PC-3 (cell line): ENCODE results near the gene ZAP70. TPM values are rescaled to one million over a fixed set of nuclear protein-coding genes. Genes with fewer than 3 reads are reported as not detected.

ENCODE experiments used
- ATAC-seq: fragments of 200-7000 bp; cut with Tn5 transposase; 2 replicates; pipeline ENCODE4 v1.9.1; 2020; ENCODE audit warnings: mild to moderate bottlenecking, moderate library complexity
- BruUV-seq: library from RNA; stranded (reverse); fragments of 400-500 nt; replicated peaks from 2 replicates; lab custom pipeline; 2021; lab: Mats Ljungman, UMichigan
- CTCF ChIA-PET: fragments of 300-600 bp; sonication (Branson Sonifier 250); formaldehyde crosslinking; loops from one replicate; lab custom pipeline; 2022; ENCODE audit warnings: antibody characterized with exemption; lab: Charles Lee
- POLR2A ChIA-PET: fragments of 300-600 bp; sonication (Branson Sonifier 250); formaldehyde crosslinking; loops from one replicate; lab custom pipeline; 2022; ENCODE audit warnings: antibody characterized with exemption; ENCODE audit not compliant: unreplicated experiment; lab: Charles Lee
- DNase-seq: peaks from one replicate; pipeline ENCODE4 v3.0.0-alpha.2; 2015
- H2AFZ ChIP-seq: fragments of 300-600 bp; sonication (generic); 2 replicates; pipeline ENCODE4 v1.6.0; 2016; ENCODE audit warnings: antibody characterized with exemption, low read length
- H3F3A ChIP-seq: fragments of 300-600 bp; sonication (generic); one replicate; pipeline ENCODE4 v1.6.0; 2017; ENCODE audit warnings: antibody characterized with exemption, low read length, control low read depth, mild to moderate bottlenecking; ENCODE audit not compliant: unreplicated experiment
- H3K27ac ChIP-seq: fragments of 300-600 bp; sonication (generic); 2 replicates; pipeline ENCODE4 v1.5.1; 2016; ENCODE audit warnings: mild to moderate bottlenecking, low read length
- H3K27me3 ChIP-seq: fragments of 300-600 bp; sonication (generic); 2 replicates; pipeline ENCODE4 v1.6.1; 2016; ENCODE audit warnings: low read length, mixed read lengths
- H3K36me3 ChIP-seq: fragments of 300-600 bp; sonication (generic); 2 replicates; pipeline ENCODE4 v1.6.1; 2016; ENCODE audit warnings: low read depth, mixed run types, low read length, mixed read lengths
- H3K4me1 ChIP-seq: fragments of 300-600 bp; sonication (generic); 2 replicates; pipeline ENCODE4 v1.5.1; 2016; ENCODE audit warnings: low read length; ENCODE audit not compliant: insufficient read depth
- H3K4me2 ChIP-seq: fragments of 300-600 bp; sonication (generic); 2 replicates; pipeline ENCODE4 v1.6.0; 2016; ENCODE audit warnings: low read length
- H3K4me3 ChIP-seq: fragments of 300-600 bp; sonication (generic); 2 replicates; pipeline ENCODE4 v1.5.1; 2016; ENCODE audit warnings: mild to moderate bottlenecking, low read length, mixed read lengths
- H3K79me2 ChIP-seq: fragments of 300-600 bp; sonication (generic); 2 replicates; pipeline ENCODE4 v1.6.1; 2017; ENCODE audit warnings: low read length, mixed read lengths
- H3K9ac ChIP-seq: fragments of 300-600 bp; sonication (generic); 2 replicates; pipeline ENCODE4 v1.6.0; 2016; ENCODE audit warnings: mild to moderate bottlenecking, low read length
- H3K9me2 ChIP-seq: fragments of 300-600 bp; sonication (generic); replicated peaks from 2 replicates; pipeline ENCODE4 v1.6.1; 2016; ENCODE audit warnings: mixed run types, low read length, mixed read lengths
- H3K9me3 ChIP-seq: fragments of 300-600 bp; sonication (generic); 2 replicates; pipeline ENCODE4 v1.6.1; 2016; ENCODE audit warnings: low read length, mixed read lengths
- H4K20me1 ChIP-seq: fragments of 300-600 bp; sonication (generic); 2 replicates; pipeline ENCODE4 v1.6.1; 2016; ENCODE audit warnings: low read length, mixed read lengths
- EZH2 ChIP-seq: fragments of 300-600 bp; sonication (generic); IDR thresholded peaks from one replicate; pipeline ENCODE4 v1.6.1; 2017; ENCODE audit warnings: antibody characterized with exemption, mild to moderate bottlenecking, low read length; ENCODE audit not compliant: unreplicated experiment
- EZH2phosphoT487 ChIP-seq: fragments of 300-600 bp; sonication (generic); IDR thresholded peaks from 2 replicates; pipeline ENCODE4 v1.6.1; 2018; ENCODE audit warnings: mild to moderate bottlenecking, antibody characterized with exemption, low read length, borderline replicate concordance
- intact Hi-C: fragments of 100-400 bp; cut with micrococcal nuclease; formaldehyde crosslinking; loops from 2 replicates; pipeline ENCODE4 v1.9.0; 2023
- total RNA-seq: library from RNA; depleted of rRNA; stranded (reverse); fragments of >200 nt; gene quantifications from 2 replicates; pipeline ENCODE4 v1.2.3, GENCODE V29; 2014
- TF ChIP-seq, protein P1 (sequence below): fragments of 300-600 bp; sonication (generic); conservative IDR thresholded peaks from 2 replicates; pipeline ENCODE4 v1.5.1; 2017; ENCODE audit warnings: antibody characterized with exemption, low read depth, mild to moderate bottlenecking, low read length

ZAP70 gene
- total RNA-seq, 1 experiment from 2014 or later: not detected

DNA sequence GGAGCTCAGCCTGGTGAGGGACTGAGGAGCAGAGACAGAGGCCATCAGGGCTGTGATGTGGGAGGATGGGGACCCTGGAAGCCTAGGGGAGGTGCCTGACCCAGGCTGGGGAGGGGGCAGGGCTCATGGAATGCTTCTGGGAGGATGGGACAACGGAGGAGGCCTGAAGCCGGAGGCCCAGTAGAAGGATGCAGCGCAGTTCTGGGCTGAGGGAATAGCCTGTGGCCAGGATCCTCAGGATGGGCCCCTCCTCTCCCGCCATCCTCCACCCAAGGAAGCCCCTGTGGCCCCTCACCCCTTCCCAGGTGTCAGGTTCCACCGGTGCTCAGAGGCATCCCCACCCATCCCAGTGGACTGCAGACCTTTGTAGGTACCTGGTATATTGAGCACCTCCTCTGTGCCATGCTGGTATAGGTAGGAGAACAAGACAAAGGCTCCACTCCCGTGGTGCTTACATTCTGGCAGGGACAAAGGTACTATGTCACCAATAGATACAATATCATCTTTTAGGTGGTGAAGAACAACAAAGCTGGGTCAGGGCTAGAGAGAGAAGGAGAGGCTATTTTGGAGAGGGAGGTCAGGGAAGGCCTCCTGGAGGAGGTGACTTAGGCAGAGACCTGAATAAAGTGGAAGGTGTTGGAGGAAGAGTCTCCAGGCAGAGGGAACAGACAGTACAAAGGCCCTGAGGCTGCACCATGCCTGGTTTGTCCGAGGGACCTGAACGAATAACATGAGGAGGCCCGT is 2.7 kb downstream of the ZAP70 start:
- H3K27me3 ChIP-seq: no peaks in the 10 kb centered on the region
- DNase-seq: no peak
- no peaks in the 10 kb centered on the region for H3K79me2 ChIP-seq
- no peak overlapping the region for H3K4me2 ChIP-seq
- ATAC-seq: no peak
- H3K9ac ChIP-seq: no peak overlapping the region
- no peak overlapping the region for H3K4me3 ChIP-seq
- no peaks in the 10 kb centered on the region for H3K9me2 ChIP-seq
- CTCF ChIA-PET: no interaction called here
- no peaks in the 10 kb centered on the region for H4K20me1 ChIP-seq
- BruUV-seq: no TSS peak
- no peak overlapping the region for H3K27ac ChIP-seq
- H3F3A ChIP-seq: no peaks in the 10 kb centered on the region
- POLR2A ChIA-PET: no interaction called here
- intact Hi-C loops: no loop called here
- no peak for TF ChIP-seq EZH2phosphoT487
- no peak for TF ChIP-seq EZH2
- TF ChIP-seq, protein P1, sequence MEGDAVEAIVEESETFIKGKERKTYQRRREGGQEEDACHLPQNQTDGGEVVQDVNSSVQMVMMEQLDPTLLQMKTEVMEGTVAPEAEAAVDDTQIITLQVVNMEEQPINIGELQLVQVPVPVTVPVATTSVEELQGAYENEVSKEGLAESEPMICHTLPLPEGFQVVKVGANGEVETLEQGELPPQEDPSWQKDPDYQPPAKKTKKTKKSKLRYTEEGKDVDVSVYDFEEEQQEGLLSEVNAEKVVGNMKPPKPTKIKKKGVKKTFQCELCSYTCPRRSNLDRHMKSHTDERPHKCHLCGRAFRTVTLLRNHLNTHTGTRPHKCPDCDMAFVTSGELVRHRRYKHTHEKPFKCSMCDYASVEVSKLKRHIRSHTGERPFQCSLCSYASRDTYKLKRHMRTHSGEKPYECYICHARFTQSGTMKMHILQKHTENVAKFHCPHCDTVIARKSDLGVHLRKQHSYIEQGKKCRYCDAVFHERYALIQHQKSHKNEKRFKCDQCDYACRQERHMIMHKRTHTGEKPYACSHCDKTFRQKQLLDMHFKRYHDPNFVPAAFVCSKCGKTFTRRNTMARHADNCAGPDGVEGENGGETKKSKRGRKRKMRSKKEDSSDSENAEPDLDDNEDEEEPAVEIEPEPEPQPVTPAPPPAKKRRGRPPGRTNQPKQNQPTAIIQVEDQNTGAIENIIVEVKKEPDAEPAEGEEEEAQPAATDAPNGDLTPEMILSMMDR: no peak
- H3K9me3 ChIP-seq: no peaks in the 10 kb centered on the region
- no peaks in the 10 kb centered on the region for H3K36me3 ChIP-seq
- H3K4me1 ChIP-seq: no peaks in the 10 kb centered on the region
- H2AFZ ChIP-seq: no peak overlapping the region

DNA sequence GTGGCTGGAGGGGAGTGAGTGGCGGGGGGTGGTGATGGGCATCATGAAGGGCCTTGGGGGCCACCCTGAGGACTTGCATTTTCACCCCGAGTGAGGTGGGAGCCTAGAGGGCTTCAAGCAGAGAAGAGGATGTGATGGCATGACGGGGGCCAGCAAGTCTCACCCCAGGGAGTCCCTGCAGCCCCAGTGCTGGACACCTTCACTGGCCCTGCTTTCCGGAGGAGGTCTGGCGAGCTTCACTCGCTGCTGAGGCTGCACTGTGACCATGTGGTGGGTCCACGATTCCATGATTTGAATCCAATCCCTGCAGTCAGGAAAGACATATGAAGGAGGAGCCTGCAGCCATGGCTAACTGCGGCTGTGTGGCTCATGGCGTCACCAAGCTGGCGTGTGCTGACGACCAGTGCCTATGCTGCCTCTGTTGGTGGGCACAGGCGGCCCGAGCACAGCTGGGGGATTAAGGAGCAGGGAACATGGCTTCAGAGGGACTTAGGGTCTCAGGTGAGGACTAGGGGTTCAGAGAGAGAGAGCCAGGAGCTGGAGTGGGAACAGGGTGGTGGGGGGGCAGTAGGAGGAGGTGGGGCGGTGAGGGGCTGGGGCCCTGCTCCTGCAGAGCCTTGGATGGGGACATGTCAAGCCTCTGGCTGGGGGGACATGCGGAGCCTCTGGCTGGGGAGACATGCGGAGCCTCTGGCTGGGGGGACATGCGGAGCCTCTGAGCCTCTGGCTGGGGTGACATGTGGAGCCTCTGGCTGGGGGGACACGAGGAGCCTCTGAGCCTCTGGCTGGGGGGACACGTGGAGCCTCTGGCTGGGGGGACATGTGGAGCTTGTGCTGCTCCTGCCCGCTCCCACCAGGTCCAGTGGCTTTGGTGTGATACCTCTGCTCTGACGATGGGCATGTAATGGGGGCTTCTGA is 3.6 kb downstream of the ZAP70 start:
- H3K4me1 ChIP-seq: no peaks in the 10 kb centered on the region
- no TSS peak for BruUV-seq
- ATAC-seq (no peak), DNase-seq (no peak)
- no peak overlapping the region for H3K9ac ChIP-seq
- POLR2A ChIA-PET: no interaction called here
- TF ChIP-seq EZH2phosphoT487 (no peak), EZH2 (no peak)
- TF ChIP-seq, protein P1: no peak
- H3K9me2 ChIP-seq: no peaks in the 10 kb centered on the region
- no peak overlapping the region for H2AFZ ChIP-seq
- H3K4me3 ChIP-seq: no peak overlapping the region
- no peaks in the 10 kb centered on the region for H3K79me2 ChIP-seq
- no peak overlapping the region for H3K4me2 ChIP-seq
- no peaks in the 10 kb centered on the region for H3K36me3 ChIP-seq
- no peaks in the 10 kb centered on the region for H3K27me3 ChIP-seq
- no peaks in the 10 kb centered on the region for H4K20me1 ChIP-seq
- CTCF ChIA-PET: no interaction called here
- no peaks in the 10 kb centered on the region for H3K9me3 ChIP-seq
- no peaks in the 10 kb centered on the region for H3F3A ChIP-seq
- no peak overlapping the region for H3K27ac ChIP-seq
- intact Hi-C loops: no loop called here
